Measurements from ENCODE around the gene TEN1.

The TEN1 gene

GRCh38 chr17:75976175-75976848, 2.7 kb upstream of the TEN1 start:
- no peak for DNase-seq (ENCODE audit: low read depth in 2 of 2)

- DNase-seq (ENCODE audit: low read depth in 2 of 2) = no peak
These were observed 706 bp downstream of the TEN1 start for GRCh38 chr17:75979705-75980187.

GRCh38 chr17:75980188-75981018, 1.4 kb downstream of the TEN1 start:
- DNase-seq (ENCODE audit: low read depth in 2 of 2) = no peak

DNA sequence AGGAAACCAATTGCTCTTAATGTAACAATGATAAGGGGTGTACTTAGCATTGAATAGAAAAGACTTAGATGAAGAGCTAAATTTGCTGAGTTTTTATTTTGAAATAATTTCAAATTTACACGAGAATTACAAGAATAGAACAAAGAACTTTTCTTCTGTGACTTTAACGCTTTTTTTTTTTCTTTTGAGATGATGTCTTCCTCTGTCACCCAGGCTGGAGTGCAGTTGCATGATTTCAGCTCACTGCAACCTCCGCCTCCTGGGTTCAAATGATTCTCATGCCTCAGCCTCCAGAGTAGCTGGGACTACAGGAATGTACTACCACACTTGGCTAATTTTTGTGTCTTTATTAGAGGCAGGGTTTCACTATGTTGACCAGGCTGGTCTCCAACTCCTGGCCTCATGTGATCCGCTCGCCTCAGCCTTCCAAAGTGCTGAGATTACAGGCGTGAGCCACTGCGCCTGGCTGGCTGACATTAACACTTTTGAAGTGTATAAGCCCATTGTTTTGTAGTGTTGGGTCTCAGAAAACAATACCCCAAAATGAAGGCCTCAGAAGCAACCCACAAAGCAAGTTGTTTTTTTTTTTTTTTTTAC, 2.1 kb downstream of the TEN1 start:
- DNase-seq (ENCODE audit: low read depth in 2 of 2) = no peak

GRCh38 chr17:75983501-75984181, 4.6 kb downstream of the TEN1 start:
- DNase-seq (ENCODE audit: low read depth in 2 of 2) = no peak

GRCh38 chr17:75985986-75986385, 6.9 kb downstream of the TEN1 start:
- DNase-seq (ENCODE audit: low read depth in 2 of 2) = no peak

DNA sequence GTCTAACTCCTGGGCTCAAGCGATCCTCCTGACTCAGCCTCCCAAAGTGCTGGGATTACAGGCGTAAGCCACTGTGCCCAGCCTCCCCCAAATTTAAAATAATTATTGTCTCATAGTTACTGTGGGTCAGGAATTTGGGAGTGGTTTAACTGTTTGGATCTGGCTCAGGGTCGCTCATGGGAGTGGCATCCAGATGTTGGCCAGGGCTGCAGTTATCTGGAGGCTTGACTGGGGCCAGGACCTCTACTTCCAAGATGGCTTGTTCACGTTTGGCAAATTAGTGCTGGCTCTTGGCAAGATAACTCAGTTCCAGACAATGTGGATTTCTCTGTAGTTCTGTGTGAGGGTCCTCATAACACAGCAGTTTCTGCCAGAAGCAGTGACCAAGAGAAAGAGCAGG, 8.0 kb downstream of the TEN1 start:
- DNase-seq (ENCODE audit: low read depth in 2 of 2) = no peak

DNA sequence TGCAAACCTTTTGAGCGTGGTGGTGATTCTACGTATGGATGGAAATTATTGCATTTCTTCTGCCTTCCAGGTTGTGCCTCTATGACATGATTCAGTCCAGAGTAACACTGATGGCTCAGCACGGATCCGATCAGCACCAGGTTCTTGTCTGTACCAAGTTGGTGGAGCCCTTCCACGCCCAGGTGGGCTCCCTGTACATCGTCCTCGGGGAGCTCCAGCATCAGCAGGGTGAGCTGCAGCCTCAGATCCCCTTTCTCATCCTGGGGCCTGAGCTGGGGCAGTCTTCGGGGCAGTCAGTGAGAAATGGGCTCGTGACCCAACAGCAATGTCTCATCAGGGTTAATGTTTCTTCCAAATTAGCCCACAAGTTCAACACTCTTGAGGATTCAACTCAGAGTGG, 12.4 kb downstream of the TEN1 start:
- DNase-seq (ENCODE audit: low read depth in 2 of 2) = no peak

DNA sequence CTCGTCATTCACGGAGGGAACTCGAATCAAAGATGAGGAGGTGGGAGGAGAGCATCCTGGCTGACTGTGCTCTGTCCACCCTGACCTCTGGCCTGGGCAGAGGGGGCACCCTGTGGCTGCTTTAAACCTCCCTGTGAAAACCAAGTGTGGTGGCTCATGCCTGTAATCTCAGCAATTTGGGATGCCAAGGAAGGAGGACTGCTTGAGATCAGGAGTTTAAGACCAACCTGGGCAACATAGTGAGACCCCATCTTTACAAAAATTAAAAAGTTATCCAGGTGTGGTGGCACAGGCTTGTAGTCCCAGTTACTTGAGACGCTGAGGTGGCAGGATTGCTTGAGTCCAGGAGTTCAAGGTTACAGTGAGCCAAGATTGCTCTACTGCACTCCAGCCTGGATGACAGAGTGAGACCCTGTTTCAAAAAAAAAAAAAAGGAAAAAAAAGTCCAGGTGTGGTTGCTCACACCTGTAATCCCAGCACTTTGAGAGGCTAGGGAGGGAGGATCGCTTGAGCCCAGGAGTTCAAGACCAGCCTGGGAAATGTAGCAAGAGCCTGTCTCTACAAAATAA, 15.8 kb downstream of the TEN1 start:
- DNase-seq (ENCODE audit: low read depth in 2 of 2) = no peak

GRCh38 chr17:75995385-75995925, 16.4 kb downstream of the TEN1 start:
- no peak for DNase-seq (ENCODE audit: low read depth in 2 of 2)

GRCh38 chr17:75996665-75997590, 17.9 kb downstream of the TEN1 start:
- DNase-seq (ENCODE audit: low read depth in 2 of 2) = peak in 1 of 2 donors; percentile 28

DNA sequence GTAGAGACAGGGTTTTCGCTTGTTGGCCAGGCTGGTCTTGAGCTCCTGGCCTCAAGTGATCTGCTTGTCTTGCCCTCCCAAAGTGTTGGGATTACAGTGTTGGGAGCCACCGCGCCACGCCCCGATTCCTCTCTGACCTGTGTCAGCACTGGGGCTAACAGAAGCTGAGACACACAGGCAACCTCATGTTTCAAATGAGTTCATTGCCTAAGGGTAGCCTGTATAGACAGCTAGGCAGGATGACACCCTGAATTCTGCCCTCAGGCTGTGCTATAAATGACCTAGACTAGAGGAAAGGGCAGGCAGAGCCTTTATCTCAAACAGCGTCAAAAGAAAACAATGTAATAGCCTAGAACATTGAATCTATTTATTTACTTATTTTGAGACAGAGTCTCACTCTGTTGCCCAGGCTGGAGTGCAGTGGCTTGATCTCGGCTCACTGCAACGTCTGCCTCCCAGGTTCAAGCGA, 19.3 kb downstream of the TEN1 start:
- no peak for DNase-seq (ENCODE audit: low read depth in 2 of 2)

GRCh38 chr17:76000016-76000754, 21.1 kb downstream of the TEN1 start:
- peak; percentile 51 to 64 for DNase-seq (ENCODE audit: low read depth in 2 of 2)

GRCh38 chr17:76000755-76001521, 21.9 kb downstream of the TEN1 start, which contains the start of gene CDK3:
TSS of gene CDK3 (plus strand) at chr17:76000855. CDS start at chr17:76001426, 571 bp downstream.
- DNase-seq (ENCODE audit: low read depth in 2 of 2) = no peak

DNA sequence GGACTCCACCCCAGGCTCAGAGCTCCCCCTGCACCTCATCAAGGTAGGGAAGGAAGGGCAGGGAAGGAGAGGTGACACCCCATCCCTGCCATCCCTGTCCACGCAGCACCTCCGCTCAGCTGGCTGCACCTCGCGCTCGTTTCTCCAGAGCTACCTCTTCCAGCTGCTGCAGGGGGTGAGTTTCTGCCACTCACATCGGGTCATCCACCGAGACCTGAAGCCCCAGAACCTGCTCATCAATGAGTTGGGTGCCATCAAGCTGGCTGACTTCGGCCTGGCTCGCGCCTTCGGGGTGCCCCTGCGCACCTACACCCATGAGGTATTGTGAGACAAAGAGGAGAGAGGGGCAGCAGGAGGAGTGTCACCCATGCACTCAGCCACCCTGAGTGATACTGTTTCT, 23.1 kb downstream of the TEN1 start:
- DNase-seq (ENCODE audit: low read depth in 2 of 2) = no peak

DNA sequence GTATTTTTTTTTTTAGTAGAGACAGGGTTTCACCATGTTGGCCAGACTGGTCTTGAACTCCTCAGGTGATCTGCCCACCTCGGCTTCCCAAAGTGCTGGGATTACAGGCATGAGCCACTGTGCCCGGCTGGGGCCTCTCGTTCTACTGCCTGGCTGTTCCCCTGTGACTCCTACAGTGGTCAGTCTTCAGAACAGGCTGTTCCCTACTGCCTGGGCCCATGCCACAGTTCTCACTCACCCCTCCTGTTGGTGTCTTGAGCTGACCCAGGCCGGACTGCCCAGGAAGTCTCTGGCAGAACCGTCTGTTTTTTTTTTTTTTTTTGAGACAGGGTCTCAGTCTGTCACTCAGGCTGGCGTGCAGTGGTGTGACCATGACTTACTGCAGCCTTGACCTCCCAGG, 24.9 kb downstream of the TEN1 start:
- DNase-seq (ENCODE audit: low read depth in 2 of 2) = no peak

GRCh38 chr17:76004750-76005262, 25.8 kb downstream of the TEN1 start:
- no peak for DNase-seq (ENCODE audit: low read depth in 2 of 2)

Measured in activated CD4-positive, alpha-beta T cell treated with anti-CD3 and anti-CD28 coated beads for 24 hours (primary cell).